Activated T-cell treated with anti-CD3 and anti-CD28 coated beads, Interleukin-2, amount 50 U/mL, for 24 hours (primary cell): ENCODE results near the gene CEP95.
"Not testable (repeated sequence)": the region's sequence is repeated elsewhere in the genome, so short reads cannot be mapped to it uniquely, and the experiment has no call there.

Source experiments
- DNase-seq: peaks from one replicate; pipeline ENCODE4 v3.0.0-alpha.2; 2020
- H3K27ac Mint-ChIP-seq: 2 replicates; pipeline ENCODE4 v1.8.0; 2020; ENCODE audit warnings: mild to moderate bottlenecking, mixed read lengths
- H3K27me3 Mint-ChIP-seq: 2 replicates; pipeline ENCODE4 v1.8.0; 2020; ENCODE audit warnings: mixed read lengths
- H3K36me3 Mint-ChIP-seq: 2 replicates; pipeline ENCODE4 v1.8.0; 2020; ENCODE audit warnings: low read depth, mixed read lengths
- H3K4me1 Mint-ChIP-seq: 2 replicates; pipeline ENCODE4 v1.8.0; 2020; ENCODE audit warnings: low read depth, mixed read lengths
- H3K4me3 Mint-ChIP-seq: 2 replicates; pipeline ENCODE4 v1.8.0; 2020; ENCODE audit warnings: mild to moderate bottlenecking, moderate library complexity, mixed read lengths
- H3K9me3 Mint-ChIP-seq: 2 replicates; pipeline ENCODE4 v1.8.0; 2020; ENCODE audit warnings: mixed read lengths

Gene CEP95

GRCh38 chr17:64547319-64547718, 40.5 kb downstream of the CEP95 start:
- no peaks in the 10 kb centered on the region for H3K9me3 Mint-ChIP-seq
- H3K4me3 Mint-ChIP-seq: no peak overlapping the region
- no peak overlapping the region for H3K27ac Mint-ChIP-seq
- no peaks in the 10 kb centered on the region for H3K4me1 Mint-ChIP-seq
- no peaks in the 10 kb centered on the region for H3K27me3 Mint-ChIP-seq
- peaks cover 79% of the 10 kb centered on the region for H3K36me3 Mint-ChIP-seq
- no peak for DNase-seq

DNA sequence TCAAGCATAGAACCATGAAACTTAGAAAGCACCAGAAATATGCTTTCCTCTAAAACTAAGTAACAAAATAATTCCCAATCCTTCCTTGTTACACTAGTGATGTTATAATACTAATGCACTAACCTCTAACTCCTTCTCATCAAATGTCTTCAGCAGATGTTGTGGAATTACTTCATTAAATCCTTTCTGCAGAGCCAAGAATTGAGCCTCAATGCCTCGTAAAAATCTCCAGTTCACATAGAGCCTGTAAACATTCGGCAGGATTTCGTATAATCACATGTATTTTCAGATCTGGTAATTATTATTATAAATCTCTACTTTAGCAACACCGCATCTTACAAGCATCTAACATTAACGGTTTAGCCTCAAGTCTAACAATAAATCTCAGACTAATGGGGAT, 44.7 kb downstream of the CEP95 start:
- Mint-ChIP-seq H3K27ac (no peak overlapping the region), H3K27me3 (no peaks in the 10 kb centered on the region), H3K4me3 (no peak overlapping the region), H3K9me3 (no peaks in the 10 kb centered on the region), H3K4me1 (no peaks in the 10 kb centered on the region), H3K36me3 (peaks cover 75% of the 10 kb centered on the region)
- no peak for DNase-seq

DNA sequence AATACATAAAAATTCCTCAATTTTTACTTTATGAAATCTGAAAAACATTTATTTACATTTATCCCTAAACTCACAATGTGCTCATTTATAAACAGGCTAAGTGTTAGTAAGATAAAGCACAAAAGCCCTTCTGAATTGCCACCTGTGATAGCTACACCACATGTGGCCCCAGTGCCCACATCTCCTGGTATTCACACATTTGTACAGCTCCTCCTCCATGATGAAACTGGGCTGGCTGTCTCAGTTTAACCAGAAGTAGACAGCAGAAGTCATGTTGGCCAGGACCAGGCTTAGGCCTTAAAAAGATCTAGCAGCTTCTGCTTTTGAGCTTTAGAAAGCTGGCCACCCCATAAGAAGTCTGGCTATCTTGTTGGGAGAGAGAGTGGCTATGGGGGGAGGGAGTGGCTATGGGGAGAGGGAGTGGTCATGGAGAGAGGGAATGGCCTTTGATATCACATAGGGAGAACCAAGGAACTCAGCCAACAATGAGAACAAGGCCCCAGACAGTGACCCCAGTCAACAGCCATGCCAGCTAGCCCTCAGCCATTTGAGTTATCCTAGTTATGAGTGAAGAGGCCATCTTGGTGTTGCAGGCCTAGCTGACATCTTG, 47.4 kb downstream of the CEP95 start:
- H3K4me3 Mint-ChIP-seq: no peak overlapping the region
- no peak for DNase-seq
- peak overlapping the region; percentile 79 for H3K27ac Mint-ChIP-seq
- no peaks in the 10 kb centered on the region for H3K4me1 Mint-ChIP-seq
- H3K9me3 Mint-ChIP-seq: no peaks in the 10 kb centered on the region
- H3K36me3 Mint-ChIP-seq: peaks cover 69% of the 10 kb centered on the region
- no peaks in the 10 kb centered on the region for H3K27me3 Mint-ChIP-seq

- Mint-ChIP-seq H3K27ac (peak overlapping the region; percentile 79), H3K27me3 (no peaks in the 10 kb centered on the region), H3K4me3 (no peak overlapping the region), H3K9me3 (no peaks in the 10 kb centered on the region), H3K4me1 (no peaks in the 10 kb centered on the region), H3K36me3 (peaks cover 63% of the 10 kb centered on the region)
- no peak for DNase-seq
Measured at GRCh38 chr17:64555281-64555680, 48.5 kb downstream of the CEP95 start.

- H3K4me1 Mint-ChIP-seq: peaks cover 5% of the 10 kb centered on the region
- peak overlapping the region; percentile 83 for H3K27ac Mint-ChIP-seq
- DNase-seq: no peak
- peaks cover 54% of the 10 kb centered on the region for H3K36me3 Mint-ChIP-seq
- no peak overlapping the region for H3K4me3 Mint-ChIP-seq
- H3K27me3 Mint-ChIP-seq: no peaks in the 10 kb centered on the region
- no peaks in the 10 kb centered on the region for H3K9me3 Mint-ChIP-seq
Measured at GRCh38 chr17:64564098-64564497, 57.3 kb downstream of the CEP95 start.

DNA sequence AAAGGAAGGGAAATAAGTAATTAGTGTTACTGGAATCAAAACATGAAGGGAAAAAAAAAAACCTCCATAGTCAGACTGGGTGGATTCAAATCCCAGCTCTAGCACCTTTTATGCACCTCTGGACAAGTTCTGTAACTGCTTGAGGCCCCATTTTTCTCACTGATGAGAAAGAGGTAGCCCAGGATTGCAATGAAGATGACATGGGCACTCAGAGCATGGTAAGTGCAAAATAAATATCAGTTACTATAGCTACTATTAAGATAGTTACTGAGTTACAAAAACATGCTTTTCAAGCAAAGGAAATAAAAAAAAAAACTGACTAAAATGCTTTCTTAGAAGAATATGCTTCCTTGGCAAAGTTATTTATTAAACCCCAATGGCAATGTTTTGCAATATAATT, 58.8 kb downstream of the CEP95 start:
- Mint-ChIP-seq H3K36me3 (peaks cover 55% of the 10 kb centered on the region), H3K27ac (no peak overlapping the region), H3K9me3 (no peaks in the 10 kb centered on the region)

GRCh38 chr17:64571746-64572145, 65.0 kb downstream of the CEP95 start:
- Mint-ChIP-seq H3K4me3 (no peak overlapping the region), H3K36me3 (peaks cover 43% of the 10 kb centered on the region), H3K4me1 (peaks cover 20% of the 10 kb centered on the region), H3K27ac (no peak overlapping the region), H3K9me3 (no peaks in the 10 kb centered on the region), H3K27me3 (no peaks in the 10 kb centered on the region)
- no peak for DNase-seq

More for the DNA sequence above, 58.8 kb downstream of the CEP95 start:
- Mint-ChIP-seq H3K4me1 (peaks cover 6% of the 10 kb centered on the region), H3K27me3 (no peaks in the 10 kb centered on the region), H3K4me3 (no peak overlapping the region)
- no peak for DNase-seq

DNA sequence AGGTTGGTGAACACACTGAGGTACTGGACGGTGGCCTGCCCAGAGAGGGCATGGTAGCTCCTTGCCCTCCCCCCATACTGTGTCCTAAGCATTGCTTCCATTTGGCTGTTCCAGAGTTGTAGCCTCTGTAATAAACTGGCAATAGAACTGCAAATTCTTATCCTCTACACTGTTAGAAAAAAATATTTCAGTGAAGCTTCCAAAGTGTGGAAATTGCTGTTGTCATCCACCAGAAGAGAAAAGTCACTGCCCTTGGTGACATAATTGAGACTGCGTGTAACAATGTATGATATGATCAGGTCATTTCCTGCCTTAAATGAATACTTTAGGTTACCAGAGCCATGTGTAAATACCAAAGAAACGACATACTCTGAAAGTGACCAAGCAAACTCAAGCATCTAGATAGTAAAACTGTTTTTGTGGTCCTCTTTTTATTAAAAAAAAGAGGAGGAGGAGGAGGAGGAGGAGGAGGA, 65.9 kb downstream of the CEP95 start:
- Mint-ChIP-seq H3K27ac (peak overlapping the region; percentile 91), H3K36me3 (peaks cover 41% of the 10 kb centered on the region), H3K27me3 (no peaks in the 10 kb centered on the region), H3K9me3 (no peaks in the 10 kb centered on the region), H3K4me1 (peaks cover 20% of the 10 kb centered on the region), H3K4me3 (peak overlapping the region; percentile 20)
- DNase-seq: no peak

GRCh38 chr17:64573214-64573613, 66.4 kb downstream of the CEP95 start:
- H3K27ac Mint-ChIP-seq: peak overlapping the region; percentile 85
- no peaks in the 10 kb centered on the region for H3K27me3 Mint-ChIP-seq
- no peak overlapping the region for H3K4me3 Mint-ChIP-seq
- DNase-seq: no peak
- H3K9me3 Mint-ChIP-seq: no peaks in the 10 kb centered on the region
- peaks cover 20% of the 10 kb centered on the region for H3K4me1 Mint-ChIP-seq
- peaks cover 45% of the 10 kb centered on the region for H3K36me3 Mint-ChIP-seq

DNA sequence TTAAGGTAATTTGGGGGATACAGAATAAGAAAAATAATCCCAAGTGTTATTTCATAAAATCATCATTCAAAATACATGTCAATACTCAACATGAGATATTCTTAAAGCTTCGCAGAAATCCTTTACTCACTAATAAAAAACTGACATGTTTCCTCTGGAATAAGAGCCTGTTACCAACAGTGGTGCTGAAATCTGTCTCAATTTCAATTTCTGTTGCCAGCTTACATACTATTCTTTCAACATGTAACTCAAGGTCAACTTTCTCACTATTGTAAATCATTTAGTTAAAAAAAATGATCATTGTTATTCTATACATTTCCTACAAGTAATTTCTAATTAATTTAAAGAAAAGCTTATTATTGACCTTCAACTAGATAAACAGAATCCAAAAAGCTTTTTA, 67.9 kb downstream of the CEP95 start:
- Mint-ChIP-seq H3K4me3 (no peak overlapping the region), H3K9me3 (no peaks in the 10 kb centered on the region), H3K27ac (no peak overlapping the region), H3K4me1 (peaks cover 25% of the 10 kb centered on the region), H3K27me3 (no peaks in the 10 kb centered on the region), H3K36me3 (peaks cover 43% of the 10 kb centered on the region)
- DNase-seq: no peak

GRCh38 chr17:64575431-64575830, 68.7 kb downstream of the CEP95 start:
- Mint-ChIP-seq H3K4me1 (peaks cover 30% of the 10 kb centered on the region), H3K9me3 (no peaks in the 10 kb centered on the region), H3K36me3 (peaks cover 45% of the 10 kb centered on the region), H3K27me3 (no peaks in the 10 kb centered on the region), H3K4me3 (no peak overlapping the region), H3K27ac (no peak overlapping the region)
- DNase-seq: no peak

DNA sequence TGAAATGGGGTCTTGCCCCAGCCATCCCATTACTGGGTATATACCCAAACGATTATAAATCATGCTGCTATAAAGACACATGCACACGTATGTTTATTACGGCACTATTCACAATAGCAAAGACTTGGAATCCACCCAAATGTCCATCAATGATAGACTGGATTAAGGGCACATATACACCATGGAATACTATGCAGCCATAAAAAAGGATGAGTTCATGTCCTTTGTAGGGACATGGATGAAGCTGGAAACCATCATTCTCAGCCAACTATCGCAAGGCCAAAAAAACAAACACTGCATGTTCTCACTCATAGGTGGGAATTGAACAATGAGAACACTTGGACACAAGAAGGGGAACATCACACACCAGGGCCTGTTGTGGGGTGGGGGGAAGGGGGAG, 70.2 kb downstream of the CEP95 start:
- not testable (repeated sequence) for H3K27me3 Mint-ChIP-seq, H3K4me3 Mint-ChIP-seq, H3K27ac Mint-ChIP-seq, H3K9me3 Mint-ChIP-seq, DNase-seq
- Mint-ChIP-seq H3K36me3 (peaks cover 40% of the 10 kb centered on the region), H3K4me1 (peaks cover 45% of the 10 kb centered on the region)

DNA sequence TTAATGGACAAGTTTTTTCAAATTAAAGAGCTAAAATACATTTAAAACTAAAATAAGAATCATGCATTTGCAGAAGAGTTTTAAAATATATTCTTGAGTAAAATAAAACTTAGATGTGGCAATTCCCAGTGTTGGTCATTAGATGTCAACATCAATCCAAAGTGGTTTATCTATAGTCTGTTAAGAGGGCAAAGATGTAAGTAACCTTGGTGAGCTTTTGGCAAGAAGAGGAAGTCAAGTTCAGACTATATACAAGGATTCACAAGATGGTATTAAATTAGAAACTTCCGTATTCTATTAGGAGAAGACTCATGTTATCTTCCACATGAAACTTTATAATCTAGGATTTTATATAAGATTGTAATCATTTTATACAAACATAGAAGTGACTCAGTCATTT, 73.1 kb downstream of the CEP95 start:
- no peak for DNase-seq
- Mint-ChIP-seq H3K27me3 (no peaks in the 10 kb centered on the region), H3K36me3 (peaks cover 49% of the 10 kb centered on the region), H3K4me1 (peaks cover 28% of the 10 kb centered on the region), H3K27ac (peak overlapping the region; percentile 69), H3K9me3 (no peaks in the 10 kb centered on the region), H3K4me3 (no peak overlapping the region)

DNA sequence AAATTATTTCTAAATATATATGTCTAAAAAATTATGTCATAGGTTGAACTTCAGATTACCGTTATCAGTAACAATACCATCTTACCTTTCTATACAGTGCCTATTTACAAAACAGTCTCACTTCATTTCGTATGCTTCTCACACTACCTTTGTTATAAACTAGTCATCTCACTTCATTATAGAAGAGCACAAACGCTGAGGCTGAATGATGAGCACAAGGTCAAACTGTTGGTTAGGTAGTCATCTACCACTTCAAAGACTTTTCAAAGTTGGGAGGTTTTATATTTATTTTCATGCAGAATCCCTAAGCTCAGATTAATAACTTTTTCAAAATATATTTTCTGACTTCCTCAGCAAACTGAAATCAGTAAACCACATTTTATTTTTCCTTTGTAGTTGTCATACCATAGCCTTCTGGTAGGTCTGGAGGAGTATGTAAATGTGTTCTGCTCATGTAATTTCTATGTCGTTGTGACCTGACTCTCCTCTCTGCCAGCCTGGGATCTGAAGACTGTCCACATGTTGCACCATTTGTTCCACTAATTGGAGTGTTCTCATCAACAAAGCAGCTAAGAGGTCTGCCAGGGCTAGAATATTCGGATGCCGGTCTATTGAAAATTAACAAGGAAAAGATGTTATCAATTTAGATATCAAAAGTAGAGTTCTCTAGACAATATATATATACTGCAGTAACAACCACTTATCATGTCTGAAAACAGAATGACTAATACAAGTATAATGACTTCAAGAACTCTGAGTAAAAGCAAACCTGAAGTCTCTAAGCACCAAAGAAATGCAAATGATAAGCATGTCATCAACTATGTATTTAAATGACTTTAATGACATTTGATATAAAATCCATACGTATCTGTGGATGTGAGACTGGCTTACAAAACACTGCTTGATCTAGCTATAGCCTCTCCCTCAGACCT, 73.9 kb downstream of the CEP95 start:
- peak overlapping the region; percentile 97 for H3K27ac Mint-ChIP-seq
- H3K36me3 Mint-ChIP-seq: peaks cover 49% of the 10 kb centered on the region
- peaks cover 28% of the 10 kb centered on the region for H3K4me1 Mint-ChIP-seq
- no peaks in the 10 kb centered on the region for H3K27me3 Mint-ChIP-seq
- no peaks in the 10 kb centered on the region for H3K9me3 Mint-ChIP-seq
- H3K4me3 Mint-ChIP-seq: peak overlapping the region; percentile 54
- DNase-seq: no peak

- DNase-seq: no peak
- no peak overlapping the region for H3K4me3 Mint-ChIP-seq
- peak overlapping the region; percentile 6 for H3K27ac Mint-ChIP-seq
- peaks cover 36% of the 10 kb centered on the region for H3K36me3 Mint-ChIP-seq
- no peaks in the 10 kb centered on the region for H3K9me3 Mint-ChIP-seq
- peaks cover 28% of the 10 kb centered on the region for H3K4me1 Mint-ChIP-seq
- no peaks in the 10 kb centered on the region for H3K27me3 Mint-ChIP-seq
Measured at GRCh38 chr17:64583038-64583437, 76.3 kb downstream of the CEP95 start.
